K562 (cell line): ENCODE measurements around the gene CEP89. TPM values are rescaled to one million over a fixed set of nuclear protein-coding genes. Genes with fewer than 3 reads are reported as not detected.

Experiments
- ATAC-seq: fragments of 200-7000 bp; cut with Tn5 transposase; 3 replicates; pipeline ENCODE4 v1.9.1; 2020; ENCODE audit warnings: moderate library complexity
- BruUV-seq: library from RNA; stranded (reverse); fragments of 400-500 nt; replicated peaks from 2 replicates; lab custom pipeline; 2021; lab: Mats Ljungman, UMichigan
- CTCF ChIA-PET: fragments of 300-600 bp; formaldehyde crosslinking; extraction: SDS; loops from one replicate; lab custom pipeline; 2021; ENCODE audit warnings: low intra/inter-chr PET ratio; lab: Yijun Ruan, JAX
- POLR2A ChIA-PET: fragments of 300-600, 350-650 bp; sonication (Branson Sonifier 250); formaldehyde crosslinking; extraction: SDS; loops from one replicate; lab custom pipeline; 2021; ENCODE audit warnings: antibody characterized with exemption, inconsistent platforms; lab: Yijun Ruan, JAX
- DNase-seq, 4 experiments: peaks; one replicate each; pipeline versions ENCODE4 v3.0.0 to v3.0.0-alpha.2; 2011 to 2018; ENCODE audit warnings: low spot score in 3 of 4, mixed read lengths in 3 of 4; ENCODE audit errors: extremely low read depth in 1 of 4
- FAIRE-seq: peaks from 2 replicates; lab custom pipeline; 2011; peaks lifted over from hg19 to GRCh38; lab: Jason Lieb, UNC
- H2AFZ ChIP-seq: 2 replicates; pipeline ENCODE4 v1.6.0; 2011; ENCODE audit warnings: low read depth, low read length, control low read depth, inconsistent platforms
- H3K27ac ChIP-seq: fragments of 200-600 bp; 3 replicates; pipeline ENCODE4 v1.8.0; 2011; ENCODE audit warnings: low read depth, mild to moderate bottlenecking, control low read depth, inconsistent platforms, low read length, moderate library complexity, mixed read lengths; ENCODE audit errors: extremely low read depth
- H3K27me3 ChIP-seq, 2 experiments: fragments of 300-600 bp in 1 of 2; 2 replicates in 1 of 2; 3 replicates in 1 of 2; pipeline versions ENCODE4 v1.6.0 to v1.8.0; 2011; ENCODE audit warnings: inconsistent platforms in 2 of 2, low read length in 2 of 2, mild to moderate bottlenecking in 1 of 2, mixed read lengths in 1 of 2, moderate library complexity in 1 of 2; ENCODE audit not compliant: control insufficient read depth in 2 of 2, insufficient read depth in 2 of 2
- H3K36me3 ChIP-seq: fragments of 300-600 bp; 3 replicates; pipeline ENCODE4 v1.8.0; 2011; ENCODE audit warnings: mild to moderate bottlenecking, low read length, inconsistent platforms; ENCODE audit not compliant: control insufficient read depth, insufficient read depth
- H3K4me1 ChIP-seq, 2 experiments: fragments of 200-600 bp in 1 of 2; replicated peaks in 1 of 2; 2 replicates in 1 of 2; 3 replicates in 1 of 2; pipeline versions ENCODE4 v1.5.1 to v1.8.0; 2011; ENCODE audit warnings: inconsistent platforms in 2 of 2, low read length in 2 of 2, mild to moderate bottlenecking in 1 of 2, mixed read lengths in 1 of 2, moderate library complexity in 1 of 2; ENCODE audit not compliant: control insufficient read depth in 2 of 2, insufficient read depth in 2 of 2
- H3K4me2 ChIP-seq: 2 replicates; pipeline ENCODE4 v1.6.1; 2011; ENCODE audit warnings: low read length, control low read depth, inconsistent platforms, mixed read lengths; ENCODE audit not compliant: insufficient read depth
- H3K4me3 ChIP-seq: fragments of 200-600 bp; sonication (generic), shearing (Covaris generic); 2 replicates; pipeline ENCODE4 v1.5.1; 2016; ENCODE audit warnings: control low read depth, inconsistent platforms
- H3K79me2 ChIP-seq: fragments of 200-600 bp; 3 replicates; pipeline ENCODE4 v1.8.0; 2011; ENCODE audit warnings: low read length, inconsistent platforms; ENCODE audit not compliant: control insufficient read depth, insufficient read depth
- H3K9ac ChIP-seq, 2 experiments: 2 replicates each; pipeline versions ENCODE4 v1.6.0 to v1.6.1; 2011; ENCODE audit warnings: low read depth in 2 of 2, low read length in 2 of 2, control low read depth in 1 of 2, inconsistent platforms in 1 of 2, mild to moderate bottlenecking in 1 of 2, mixed read lengths in 1 of 2; ENCODE audit not compliant: insufficient read depth in 1 of 2
- H3K9me1 ChIP-seq: one replicate; pipeline ENCODE4 v1.6.0; 2011; ENCODE audit warnings: inconsistent platforms, mild to moderate bottlenecking, low read length, moderate library complexity; ENCODE audit not compliant: control insufficient read depth, insufficient read depth
- H3K9me3 ChIP-seq: replicated peaks from 2 replicates; pipeline ENCODE4 v1.5.1; 2011; ENCODE audit warnings: low read depth, low read length, inconsistent platforms; ENCODE audit not compliant: control insufficient read depth, insufficient read depth
- H4K20me1 ChIP-seq: replicated peaks from 2 replicates; pipeline ENCODE4 v1.6.1; 2011; ENCODE audit warnings: low read length, inconsistent platforms, mixed read lengths; ENCODE audit not compliant: control insufficient read depth, insufficient read depth
- COPS2 ChIP-seq: fragments of 450-650 bp; conservative IDR thresholded peaks from 2 replicates; pipeline ENCODE4 v1.6.1; 2016; ENCODE audit warnings: mild to moderate bottlenecking, moderate library complexity
- POLR2A ChIP-seq: fragments of 450-650 bp; conservative IDR thresholded peaks from 2 replicates; pipeline ENCODE4 v1.6.1; 2016
- RBM39 ChIP-seq: fragments of 200-400 bp; formaldehyde crosslinking; optimal IDR thresholded peaks from 2 replicates; pipeline ENCODE3; 2018; ENCODE audit warnings: low read depth, low read length
- SAP30 ChIP-seq: fragments of 200-600 bp; sonication (generic); IDR thresholded peaks from 2 replicates; pipeline ENCODE4 v1.6.1; 2012; ENCODE audit warnings: borderline replicate concordance, low read depth, mild to moderate bottlenecking, moderate library complexity, low read length, control low read depth, inconsistent platforms; ENCODE audit not compliant: insufficient read depth, poor library complexity, severe bottlenecking
- ZBTB12 ChIP-seq: fragments of 250-450 bp; sonication (Bioruptor Pico); IDR thresholded peaks from 2 replicates; pipeline ENCODE4 v1.4.0; 2020
- ZBTB7A ChIP-seq: IDR thresholded peaks from 2 replicates; pipeline ENCODE4 v1.6.1; 2011; ENCODE audit warnings: low read depth, mild to moderate bottlenecking, low read length, moderate library complexity, borderline replicate concordance; ENCODE audit not compliant: control insufficient read depth
- ZNF75A ChIP-seq: fragments of 450-650 bp; formaldehyde crosslinking; IDR thresholded peaks from 2 replicates; pipeline ENCODE4 v1.4.0; 2020; ENCODE audit warnings: mild to moderate bottlenecking
- WGBS: fragments of 100-300 bp; shearing (Covaris generic); methylation state at CpG from one replicate; pipeline ENCODE4 v1.1.6; 2016; ENCODE audit warnings: low coverage, mixed read lengths; ENCODE audit not compliant: insufficient coverage; ENCODE audit errors: missing lambda C conversion rate; 5-methylcytosine and 5-hydroxymethylcytosine counted together
- in situ Hi-C: fragments of 300-500 bp; cut with MboI; formaldehyde crosslinking; loops from 4 replicates; pipeline ENCODE4 v1.15.0; 2018; ENCODE audit warnings: inconsistent platforms, mixed read lengths
- intact Hi-C: fragments of 100-400 bp; cut with micrococcal nuclease; formaldehyde crosslinking; loops from 2 replicates; pipeline ENCODE4 v1.14.2; 2022
- polyA plus RNA-seq, 8 experiments: library from polyadenylated mRNA; depleted of rRNA in 4 of 8; stranded (reverse) in 5 of 8; unstranded in 3 of 8; fragments of >200 nt; fragmentation: Nextera tagmentation in 2 of 8; fragmentation: Illumina TruSeq in 1 of 8; extraction: Ambion mirVana in 2 of 8; extraction: Trizol in 1 of 8; gene quantifications; 2 replicates each; pipeline versions ENCODE4 v1.2.1 to v1.2.3, GENCODE V29; 2011 to 2014; ENCODE audit warnings: inconsistent platforms in 1 of 8, missing spikeins in 1 of 8
- total RNA-seq, 7 experiments: library from RNA; depleted of rRNA in 6 of 7; stranded (reverse); fragments of >200 nt in 6 of 7; fragmentation: Illumina TruSeq in 2 of 7; extraction: Trizol in 2 of 7; gene quantifications; 2 replicates each; pipeline versions ENCODE4 v1.2.1 to v1.2.3, GENCODE V29; 2011 to 2021; ENCODE audit warnings: low replicate concordance in 1 of 7
- TF ChIP-seq, protein P1 (sequence below): sonication (generic); formaldehyde crosslinking; IDR thresholded peaks from 2 replicates; pipeline ENCODE4 v1.8.0; 2022; ENCODE audit warnings: missing genetic modification reagents, mild to moderate bottlenecking, borderline replicate concordance

The CEP89 gene
- total and polyA plus RNA-seq, 9 of the 15 experiments (the other 6 are each of a cell fraction or from before 2014, with no cell fraction given), result 5.5 to 15.0 (median 7.2) TPM

- Histone ChIP-seq H3K9ac (no peak overlapping the region), H3K79me2 (no peaks in the 10 kb centered on the region), H3K4me3 (no peak overlapping the region), H3K27me3 (no peaks in the 10 kb centered on the region), H2AFZ (no peak overlapping the region), H3K9me1 (no peaks in the 10 kb centered on the region), H3K4me1 (no peaks in the 10 kb centered on the region), H4K20me1 (no peaks in the 10 kb centered on the region), H3K4me2 (no peak overlapping the region), H3K9me3 (no peaks in the 10 kb centered on the region), H3K36me3 (no peaks in the 10 kb centered on the region), H3K27ac (no peak overlapping the region)
- ChIA-PET CTCF (no interaction called here), POLR2A (interaction anchor here (0.6 to 1.3 kb wide), 3 partner anchors 11 to 351 kb away, joined by 3 to 4 read pairs (median 3); no protein-coding TSS in a partner anchor)
- intact Hi-C loops (no loop called here), in situ Hi-C loops (no loop called here)
- FAIRE-seq (no peak), ATAC-seq (no peak), DNase-seq (no peak)
- no TSS peak for BruUV-seq
- WGBS, result 15% methylated on average over 3 of the region's 3 CpGs
- no peak for TF ChIP-seq POLR2A
- TF ChIP-seq ZNF75A, result no peak
- TF ChIP-seq, protein P1, sequence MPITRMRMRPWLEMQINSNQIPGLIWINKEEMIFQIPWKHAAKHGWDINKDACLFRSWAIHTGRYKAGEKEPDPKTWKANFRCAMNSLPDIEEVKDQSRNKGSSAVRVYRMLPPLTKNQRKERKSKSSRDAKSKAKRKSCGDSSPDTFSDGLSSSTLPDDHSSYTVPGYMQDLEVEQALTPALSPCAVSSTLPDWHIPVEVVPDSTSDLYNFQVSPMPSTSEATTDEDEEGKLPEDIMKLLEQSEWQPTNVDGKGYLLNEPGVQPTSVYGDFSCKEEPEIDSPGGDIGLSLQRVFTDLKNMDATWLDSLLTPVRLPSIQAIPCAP (CRISPR knock-in tag), result no peak
- TF ChIP-seq ZBTB7A, result no peak
- TF ChIP-seq RBM39, result no peak
- no peak for TF ChIP-seq COPS2
- TF ChIP-seq ZBTB12 (CRISPR knock-in tag), result no peak
- TF ChIP-seq SAP30, result no peak
These were observed 38.2 kb downstream of the CEP89 start for GRCh38 chr19:32933571-32933970.
